GM12874 (cell line): ENCODE measurements around the gene SEPHS2.

Source experiments
- CTCF ChIP-seq: IDR thresholded peaks from 2 replicates; pipeline ENCODE4 v1.5.1; 2011; ENCODE audit warnings: low read depth, mild to moderate bottlenecking, control low read depth, low read length, moderate library complexity; ENCODE audit not compliant: insufficient read depth

SEPHS2 gene

GRCh38 chr16:30459456-30459855 is 13.8 kb upstream of the SEPHS2 start:
- no peak for TF ChIP-seq CTCF

- no peak for TF ChIP-seq CTCF
Observed at GRCh38 chr16:30458561-30459394, 13.1 kb upstream of the SEPHS2 start.

- no peak for TF ChIP-seq CTCF
Observed at GRCh38 chr16:30457743-30458560, 12.3 kb upstream of the SEPHS2 start.

GRCh38 chr16:30457256-30457655 is 11.6 kb upstream of the SEPHS2 start:
- no peak for TF ChIP-seq CTCF

GRCh38 chr16:30456302-30456701 is 10.6 kb upstream of the SEPHS2 start:
- no peak for TF ChIP-seq CTCF

GRCh38 chr16:30449116-30449435 is 3.4 kb upstream of the SEPHS2 start:
- no peak for TF ChIP-seq CTCF

GRCh38 chr16:30447512-30448226 is 2.0 kb upstream of the SEPHS2 start:
- TF ChIP-seq CTCF = no peak
